ENCODE data around the gene NOTCH1. TPM values are rescaled to one million over a fixed set of nuclear protein-coding genes. Genes with fewer than 3 reads are reported as not detected.

The NOTCH1 gene
- total RNA-seq, 2 donors from 2014 or later = 23.4 to 24.2 TPM

- H3K4me3 Mint-ChIP-seq = no peak overlapping the region
- TF ChIP-seq CTCF (conservative IDR thresholded peaks at IDR 0.05) = peak; percentile 47
- Histone ChIP-seq H3K9me3 (ENCODE audit: control insufficient read depth, low read length) (peaks cover 12% of the 10 kb centered on the region), H3K9ac (ENCODE audit: extremely low read depth, low read length, poor library complexity, severe bottlenecking) (no peak overlapping the region), H3K27ac (ENCODE audit: low read depth, low read length) (peak overlapping the region; percentile 44), H3K4me1 (ENCODE audit: control insufficient read depth, insufficient read depth, low read length) (no peaks in the 10 kb centered on the region), H3K27me3 (ENCODE audit: control insufficient read depth, insufficient read depth, low read length, poor library complexity, severe bottlenecking) (no peaks in the 10 kb centered on the region), H3K4me3 (ENCODE audit: low read length) (no peak overlapping the region), H3K36me3 (ENCODE audit: control insufficient read depth, insufficient read depth, low read length) (no peaks in the 10 kb centered on the region)
- no peaks in the 10 kb centered on the region for H3K36me3 Mint-ChIP-seq (ENCODE audit: low read depth)
- no peak overlapping the region for H3K27ac Mint-ChIP-seq
- 78 to 96% methylated on average over 8 to 15 of the region's 15 CpGs for WGBS, 2 experiments (ENCODE audit: insufficient coverage in 1 of 2, insufficient read length in 1 of 2)
- H3K4me1 Mint-ChIP-seq = peaks cover 4% of the 10 kb centered on the region
- H3K27me3 Mint-ChIP-seq (ENCODE audit: insufficient read depth) = peaks cover 1% of the 10 kb centered on the region
- no peaks in the 10 kb centered on the region for H3K9me3 Mint-ChIP-seq
- peak; percentile 84 for DNase-seq
Measured at GRCh38 chr9:136578915-136579649, 33.2 kb upstream of the NOTCH1 start.

- Mint-ChIP-seq H3K4me3 (no peak overlapping the region), H3K27me3 (ENCODE audit: insufficient read depth) (peaks cover 1% of the 10 kb centered on the region), H3K27ac (no peak overlapping the region), H3K36me3 (ENCODE audit: low read depth) (no peaks in the 10 kb centered on the region), H3K4me1 (peaks cover 5% of the 10 kb centered on the region), H3K9me3 (no peaks in the 10 kb centered on the region)
- DNase-seq = no peak
- Histone ChIP-seq H3K4me1 (ENCODE audit: control insufficient read depth, insufficient read depth, low read length) (no peaks in the 10 kb centered on the region), H3K9me3 (ENCODE audit: control insufficient read depth, low read length) (peaks cover 12% of the 10 kb centered on the region), H3K4me3 (ENCODE audit: low read length) (no peak overlapping the region), H3K27ac (ENCODE audit: low read depth, low read length) (peak overlapping the region; percentile 44), H3K9ac (ENCODE audit: extremely low read depth, low read length, poor library complexity, severe bottlenecking) (no peak overlapping the region), H3K27me3 (ENCODE audit: control insufficient read depth, insufficient read depth, low read length, poor library complexity, severe bottlenecking) (no peaks in the 10 kb centered on the region), H3K36me3 (ENCODE audit: control insufficient read depth, insufficient read depth, low read length) (no peaks in the 10 kb centered on the region)
- WGBS, 2 experiments (ENCODE audit: insufficient coverage in 1 of 2, insufficient read length in 1 of 2) = 72 to 75% methylated on average over 3 to 7 of the region's 7 CpGs
- TF ChIP-seq CTCF (conservative IDR thresholded peaks at IDR 0.05) = no peak
Measured at GRCh38 chr9:136578626-136578914, 32.7 kb upstream of the NOTCH1 start.

- no peaks in the 10 kb centered on the region for H3K36me3 Mint-ChIP-seq (ENCODE audit: low read depth)
- Histone ChIP-seq H3K27ac (ENCODE audit: low read depth, low read length) (peak overlapping the region; percentile 44), H3K4me3 (ENCODE audit: low read length) (no peak overlapping the region), H3K36me3 (ENCODE audit: control insufficient read depth, insufficient read depth, low read length) (no peaks in the 10 kb centered on the region), H3K9ac (ENCODE audit: extremely low read depth, low read length, poor library complexity, severe bottlenecking) (no peak overlapping the region), H3K9me3 (ENCODE audit: control insufficient read depth, low read length) (peaks cover 12% of the 10 kb centered on the region), H3K4me1 (ENCODE audit: control insufficient read depth, insufficient read depth, low read length) (peaks cover 3% of the 10 kb centered on the region), H3K27me3 (ENCODE audit: control insufficient read depth, insufficient read depth, low read length, poor library complexity, severe bottlenecking) (no peaks in the 10 kb centered on the region)
- H3K4me3 Mint-ChIP-seq = no peak overlapping the region
- H3K9me3 Mint-ChIP-seq = no peaks in the 10 kb centered on the region
- peaks cover 1% of the 10 kb centered on the region for H3K27me3 Mint-ChIP-seq (ENCODE audit: insufficient read depth)
- peaks cover 7% of the 10 kb centered on the region for H3K4me1 Mint-ChIP-seq
- DNase-seq = no peak
- 83 to 97% methylated on average over 13 to 27 of the region's 27 CpGs for WGBS, 2 experiments (ENCODE audit: insufficient coverage in 1 of 2, insufficient read length in 1 of 2)
- TF ChIP-seq CTCF (conservative IDR thresholded peaks at IDR 0.05) = no peak
- H3K27ac Mint-ChIP-seq = no peak overlapping the region
Measured at GRCh38 chr9:136577941-136578625, 32.2 kb upstream of the NOTCH1 start.

Measured in endodermal cell (in vitro differentiated cells).